Measurements from ENCODE around the gene AKT2.

The AKT2 gene

GRCh38 chr19:40221858-40222619 is 63.1 kb downstream of the AKT2 start:
- TF ChIP-seq GATA2 (IDR thresholded peaks at IDR 0.05; ENCODE audit: low read depth, low read length) = no peak
- no peak for TF ChIP-seq GATA3 (IDR thresholded peaks at IDR 0.05; ENCODE audit: low read depth, low read length)

GRCh38 chr19:40220674-40221073 is 64.5 kb downstream of the AKT2 start:
- no peak for TF ChIP-seq GATA3 (IDR thresholded peaks at IDR 0.05; ENCODE audit: low read depth, low read length)

- TF ChIP-seq GATA2 (IDR thresholded peaks at IDR 0.05; ENCODE audit: low read depth, low read length) (no peak), GATA3 (IDR thresholded peaks at IDR 0.05; ENCODE audit: low read depth, low read length) (no peak)
Observed at GRCh38 chr19:40219721-40220276, 65.3 kb downstream of the AKT2 start.

GRCh38 chr19:40217934-40218890 is 66.9 kb downstream of the AKT2 start, which contains the start of gene TTC9B:
TTC9B (minus strand) TSS chr19:40218384; CDS start chr19:40218381, 3 bp downstream.
- TF ChIP-seq GATA2 (IDR thresholded peaks at IDR 0.05; ENCODE audit: low read depth, low read length) (no peak), GATA3 (IDR thresholded peaks at IDR 0.05; ENCODE audit: low read depth, low read length) (no peak)

GRCh38 chr19:40217027-40217810 is 67.9 kb downstream of the AKT2 start:
- no peak for TF ChIP-seq GATA3 (IDR thresholded peaks at IDR 0.05; ENCODE audit: low read depth, low read length)
- TF ChIP-seq GATA2 (IDR thresholded peaks at IDR 0.05; ENCODE audit: low read depth, low read length) = no peak

- TF ChIP-seq GATA3 (IDR thresholded peaks at IDR 0.05; ENCODE audit: low read depth, low read length) = no peak
- no peak for TF ChIP-seq GATA2 (IDR thresholded peaks at IDR 0.05; ENCODE audit: low read depth, low read length)
Observed at GRCh38 chr19:40216777-40217026, 68.4 kb downstream of the AKT2 start.

GRCh38 chr19:40216013-40216776 is 69.0 kb downstream of the AKT2 start:
- TF ChIP-seq GATA2 (IDR thresholded peaks at IDR 0.05; ENCODE audit: low read depth, low read length) (no peak), GATA3 (IDR thresholded peaks at IDR 0.05; ENCODE audit: low read depth, low read length) (no peak)

GRCh38 chr19:40214936-40215335 is 70.2 kb downstream of the AKT2 start:
- TF ChIP-seq GATA3 (IDR thresholded peaks at IDR 0.05; ENCODE audit: low read depth, low read length) = no peak
- no peak for TF ChIP-seq GATA2 (IDR thresholded peaks at IDR 0.05; ENCODE audit: low read depth, low read length)

- no peak for TF ChIP-seq GATA3 (IDR thresholded peaks at IDR 0.05; ENCODE audit: low read depth, low read length)
- no peak for TF ChIP-seq GATA2 (IDR thresholded peaks at IDR 0.05; ENCODE audit: low read depth, low read length)
Observed at GRCh38 chr19:40213882-40214570, 71.1 kb downstream of the AKT2 start.

- no peak for TF ChIP-seq GATA2 (IDR thresholded peaks at IDR 0.05; ENCODE audit: low read depth, low read length)
Observed at GRCh38 chr19:40213251-40213829, 71.8 kb downstream of the AKT2 start.

- TF ChIP-seq GATA2 (IDR thresholded peaks at IDR 0.05; ENCODE audit: low read depth, low read length) = no peak
- no peak for TF ChIP-seq GATA3 (IDR thresholded peaks at IDR 0.05; ENCODE audit: low read depth, low read length)
Observed at GRCh38 chr19:40210889-40211288, 74.3 kb downstream of the AKT2 start.

GRCh38 chr19:40208602-40209001 is 76.5 kb downstream of the AKT2 start:
- TF ChIP-seq GATA3 (IDR thresholded peaks at IDR 0.05; ENCODE audit: low read depth, low read length) = no peak

Measured in SH-SY5Y (cell line).